Myocyte (in vitro differentiated cells): ENCODE results near the gene LVRN. TPM values are rescaled to one million over a fixed set of nuclear protein-coding genes. Genes with fewer than 3 reads are reported as not detected.

ENCODE experiments used
- DNase-seq: peaks from one replicate; pipeline ENCODE4 v3.0.0-alpha.2; 2012; ENCODE audit warnings: low read depth
- total RNA-seq: library from RNA; depleted of rRNA; stranded (reverse); fragments of >200 nt; gene quantifications from 2 replicates; pipeline ENCODE4 v1.2.3, GENCODE V29; 2014

Gene LVRN
- total RNA-seq, 1 donor from 2014 or later: 0.88 TPM

DNA sequence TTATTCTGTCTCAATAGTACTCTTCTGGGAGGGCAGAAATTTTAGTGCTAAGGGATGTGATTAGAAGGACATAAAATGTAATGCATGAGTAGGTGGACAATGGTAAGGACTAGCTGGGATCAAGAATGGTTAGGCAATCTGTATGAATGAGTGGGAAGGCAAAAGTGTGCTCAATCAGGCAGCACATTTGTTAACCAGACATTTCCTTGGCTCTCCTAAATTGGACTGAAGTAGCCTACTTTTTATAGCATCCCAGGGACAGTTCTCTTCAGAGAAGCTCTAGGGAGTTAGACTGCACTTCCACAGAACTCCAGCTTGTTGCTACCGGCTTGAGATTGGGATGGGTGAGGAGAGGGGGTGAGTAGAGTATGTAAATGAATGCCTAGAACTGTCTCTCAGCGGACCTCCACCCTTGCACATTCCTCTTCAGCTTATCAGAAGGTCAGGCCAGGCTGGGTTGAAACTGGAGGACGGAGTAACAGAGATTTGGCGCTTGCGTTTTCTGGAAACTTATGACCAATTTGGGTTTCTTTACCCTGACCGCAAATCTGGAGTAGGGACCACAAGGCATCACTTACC lies 51.0 kb downstream of the LVRN start:
- no peak for DNase-seq

DNA sequence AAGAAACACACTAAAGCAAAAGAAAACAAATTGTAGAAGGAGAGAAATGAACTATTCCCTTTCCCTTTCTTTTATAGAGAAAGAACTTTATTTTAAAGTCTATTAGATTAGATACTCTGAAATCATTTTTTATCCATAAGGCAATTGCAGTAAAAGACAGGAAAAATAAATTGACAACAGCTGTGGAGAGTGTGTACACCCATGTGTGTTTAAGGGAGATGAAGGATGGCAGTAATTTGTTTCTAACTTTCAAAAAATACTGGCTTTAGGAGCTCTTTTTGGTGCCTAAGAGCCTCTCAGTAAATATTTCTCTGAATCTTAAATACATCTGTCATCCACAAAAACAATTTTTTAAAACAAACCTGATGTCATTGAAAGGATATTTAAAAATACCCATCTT lies 51.7 kb downstream of the LVRN start:
- peak; percentile 16 for DNase-seq

DNA sequence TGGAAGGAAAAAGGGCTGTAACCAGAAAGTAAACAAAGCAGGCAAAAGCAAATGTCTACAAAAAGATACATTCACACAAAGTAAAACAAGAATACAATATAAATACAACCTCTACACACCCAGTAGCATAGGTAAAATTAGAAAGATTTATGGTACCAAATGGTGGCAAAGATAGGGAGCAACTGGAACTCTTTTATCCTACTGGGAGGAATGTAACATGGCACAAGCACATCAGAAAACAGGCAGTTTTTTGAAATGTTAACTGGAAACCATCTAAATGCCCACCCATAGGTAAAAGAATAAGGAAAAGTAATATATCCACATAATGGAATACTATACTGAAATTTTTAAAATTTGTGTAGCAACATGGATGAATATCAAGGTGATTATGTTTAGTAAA lies 61.3 kb downstream of the LVRN start:
- DNase-seq: no peak

DNA sequence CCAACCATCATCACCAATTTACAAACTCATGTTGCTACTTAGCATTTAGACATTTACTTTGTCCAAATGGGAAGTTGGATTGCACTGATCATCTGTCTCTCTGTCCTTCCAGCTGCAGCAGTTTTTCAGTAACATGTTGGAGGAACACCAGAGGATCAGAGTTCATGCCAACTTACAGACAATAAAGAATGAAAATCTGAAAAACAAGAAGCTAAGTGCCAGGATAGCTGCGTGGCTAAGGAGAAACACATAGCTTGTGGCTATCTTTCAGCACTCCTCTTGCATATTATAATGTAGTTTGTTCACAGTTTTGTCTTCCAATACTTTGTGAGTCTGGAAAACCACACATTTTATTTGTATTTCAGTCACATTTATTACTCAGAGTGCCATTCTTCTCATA lies 63.6 kb downstream of the LVRN start:
- DNase-seq: no peak

DNA sequence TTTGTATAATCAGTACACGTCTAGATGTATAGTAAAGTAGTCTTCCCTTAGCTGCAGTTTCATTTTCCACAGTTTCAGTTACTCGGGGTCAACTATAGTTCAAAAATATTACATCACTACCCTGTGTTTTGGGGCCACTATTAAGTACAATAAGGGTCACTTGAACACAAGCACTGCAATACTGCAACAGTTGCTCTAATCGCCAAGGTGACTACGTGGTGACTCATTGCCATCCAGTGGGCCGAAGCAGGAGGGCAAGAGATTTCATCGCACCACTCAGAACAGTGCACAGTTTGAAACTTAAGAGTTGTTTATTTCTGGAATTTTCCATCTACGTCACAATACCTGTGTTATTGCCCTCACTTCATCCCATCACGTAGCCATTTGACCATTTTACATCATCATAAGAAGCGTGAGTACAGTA lies 69.8 kb downstream of the LVRN start, which contains the start of gene ARL14EPL:
ARL14EPL (plus strand) TSS at position 379 of the 424 bp plus-strand sequence. CDS start 18,994 bp downstream, outside the sequence.
- DNase-seq: peak; percentile 75

DNA sequence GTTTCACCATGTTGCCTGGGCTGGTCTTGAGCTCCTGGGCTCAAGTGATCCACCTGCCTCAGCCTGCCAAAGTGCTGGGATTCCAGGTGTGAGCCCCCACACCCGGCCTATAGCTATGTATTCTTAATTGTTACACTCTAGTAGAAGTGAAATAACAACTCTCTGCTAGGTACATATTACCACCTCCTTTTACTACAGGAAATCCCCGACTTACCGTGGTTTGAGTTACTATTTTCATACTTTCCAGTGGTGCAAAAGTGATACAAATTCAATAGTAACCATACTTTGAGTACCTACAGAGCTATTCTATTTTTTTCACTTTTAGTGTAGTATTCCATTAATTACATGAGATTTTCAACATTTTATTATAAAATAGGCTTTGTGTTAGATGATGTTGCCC lies 70.7 kb downstream of the LVRN start:
- no peak for DNase-seq

DNA sequence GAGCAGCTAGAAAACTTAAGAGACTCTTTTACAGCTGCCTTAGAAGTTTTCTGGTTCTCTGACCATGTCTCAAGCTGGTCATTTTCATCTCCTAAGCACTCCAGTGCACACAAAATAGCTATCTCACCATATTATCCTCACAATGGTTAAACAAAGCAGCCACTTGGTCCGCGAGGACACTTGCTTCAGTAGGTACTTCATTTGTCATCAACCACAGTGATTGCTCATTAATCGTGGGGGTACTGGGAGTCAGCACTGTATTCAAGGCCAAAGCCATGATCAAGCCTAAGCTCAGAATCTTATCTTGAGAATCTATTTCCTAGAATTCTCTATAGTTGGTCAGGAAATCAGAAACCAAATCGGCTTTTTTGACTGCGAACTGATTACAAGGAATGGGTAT lies 72.8 kb downstream of the LVRN start:
- DNase-seq: peak; percentile 56

DNA sequence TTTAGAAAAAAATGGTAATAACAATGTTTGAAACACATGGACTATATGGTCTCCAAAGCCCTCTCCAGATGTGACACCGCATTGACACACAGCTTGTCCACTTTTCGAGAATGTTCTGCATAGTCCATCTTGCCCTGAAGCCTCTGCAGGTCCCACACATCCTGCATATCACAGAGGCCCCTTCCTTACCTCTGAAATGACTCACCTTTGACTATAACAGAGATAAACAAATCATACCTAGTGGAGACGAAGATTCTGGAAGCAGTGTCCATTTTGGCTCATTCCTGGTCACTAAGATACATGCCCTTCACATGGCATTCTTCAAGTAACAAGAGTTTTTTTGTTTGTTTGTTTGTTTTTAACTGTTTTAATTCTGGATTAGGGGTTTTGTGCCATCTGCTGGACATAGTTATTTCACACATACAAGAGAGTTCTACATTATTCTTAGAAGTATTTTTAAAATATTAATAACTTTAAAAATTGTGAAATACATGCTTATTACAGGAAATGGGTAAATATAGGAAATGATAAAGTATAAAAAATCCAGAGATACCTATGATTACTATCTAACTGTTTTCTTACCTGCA lies 75.1 kb downstream of the LVRN start:
- no peak for DNase-seq

DNA sequence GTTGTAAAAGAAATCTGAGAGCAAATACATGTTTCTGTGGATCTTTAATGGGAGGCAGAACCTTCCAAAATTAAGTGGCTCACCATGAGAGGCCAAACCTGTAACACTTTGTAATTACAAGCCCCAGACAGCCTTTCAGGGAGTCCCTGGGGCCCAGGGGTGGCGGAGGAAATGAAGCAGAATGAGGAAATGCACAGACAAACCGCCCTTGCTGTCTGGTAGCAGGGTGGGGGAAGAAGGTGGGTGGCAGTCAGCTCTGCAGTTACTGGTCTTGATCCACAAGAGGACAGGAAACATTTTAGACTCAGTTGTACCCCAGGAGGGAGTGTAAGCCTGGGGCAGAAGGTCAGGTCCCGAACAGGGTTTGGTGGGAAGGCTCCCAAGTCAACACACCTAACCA lies 76.5 kb downstream of the LVRN start:
- DNase-seq: no peak

DNA sequence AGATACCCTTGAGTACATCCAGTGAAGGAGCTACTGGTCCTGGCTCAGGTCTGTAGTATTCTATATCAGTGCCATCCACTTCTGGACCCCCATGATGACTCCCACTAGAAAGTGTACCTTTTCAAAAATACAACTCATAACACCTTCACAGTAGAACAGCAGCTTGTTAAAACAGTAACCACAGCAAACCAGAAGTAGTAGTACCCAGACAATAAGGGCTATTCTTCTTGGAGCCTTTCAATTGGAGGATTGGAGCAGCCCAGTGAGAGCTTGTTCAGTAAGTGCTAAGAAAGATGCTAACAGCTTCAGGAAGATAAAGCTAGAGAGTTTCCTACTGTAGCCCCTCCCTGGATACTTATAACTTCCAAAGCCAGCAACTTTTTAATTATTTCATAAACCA lies 80.1 kb downstream of the LVRN start:
- no peak for DNase-seq

DNA sequence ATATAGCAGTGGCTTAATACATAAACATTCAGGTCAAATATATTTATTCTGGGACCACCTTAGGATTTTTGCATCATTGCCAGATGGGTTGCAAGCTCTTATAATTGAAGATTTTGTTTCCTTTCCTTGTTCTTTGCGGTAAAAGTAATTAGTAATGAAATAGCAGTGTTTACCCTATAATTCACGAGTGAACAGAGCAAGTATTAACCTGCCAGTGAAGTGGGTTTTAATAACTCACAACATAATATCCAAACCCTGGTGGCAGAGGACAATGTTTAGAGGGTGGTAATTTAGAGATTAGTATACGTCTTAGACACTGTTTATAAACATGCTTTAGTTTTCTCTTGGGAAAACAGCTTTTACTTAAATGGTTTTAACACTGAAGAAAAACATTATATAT lies 81.8 kb downstream of the LVRN start:
- DNase-seq: no peak

DNA sequence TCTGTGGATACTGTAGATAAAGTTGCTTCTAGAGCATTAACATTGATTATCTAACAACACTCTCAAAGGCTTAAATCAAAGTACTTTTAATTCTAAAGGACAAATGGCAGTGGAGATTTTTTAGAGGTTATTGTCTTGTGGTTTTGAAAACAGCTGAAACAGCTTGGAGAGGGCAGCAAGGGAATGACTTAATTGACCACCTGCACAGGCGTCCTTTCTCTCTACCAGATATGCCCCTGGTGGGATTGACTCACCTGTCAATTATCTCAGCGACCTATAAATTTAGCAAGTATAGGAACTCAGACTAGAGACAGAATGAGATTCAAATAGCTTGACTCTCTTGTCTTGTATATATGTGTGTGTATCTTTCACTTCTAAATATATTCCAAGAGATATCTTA lies 83.5 kb downstream of the LVRN start:
- DNase-seq: peak; percentile 83

DNA sequence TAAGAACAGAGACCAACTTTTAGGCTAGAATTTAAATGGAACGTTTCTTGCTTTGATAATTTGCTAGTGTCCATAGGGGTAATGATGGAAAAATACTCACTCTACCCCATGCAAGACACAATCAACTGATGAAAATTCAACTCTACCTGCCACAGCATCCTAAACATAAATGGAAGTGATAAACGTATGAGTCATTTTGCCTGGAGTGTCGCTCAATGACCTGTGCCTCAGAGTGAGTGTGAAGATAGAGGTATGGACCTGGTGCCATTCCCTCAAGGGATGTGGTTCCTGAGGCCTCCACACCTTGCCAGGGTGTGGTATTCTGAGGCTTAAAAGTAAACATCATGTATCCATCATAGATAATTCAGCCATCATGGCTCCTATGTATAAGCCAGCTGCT lies 84.0 kb downstream of the LVRN start:
- DNase-seq: no peak

DNA sequence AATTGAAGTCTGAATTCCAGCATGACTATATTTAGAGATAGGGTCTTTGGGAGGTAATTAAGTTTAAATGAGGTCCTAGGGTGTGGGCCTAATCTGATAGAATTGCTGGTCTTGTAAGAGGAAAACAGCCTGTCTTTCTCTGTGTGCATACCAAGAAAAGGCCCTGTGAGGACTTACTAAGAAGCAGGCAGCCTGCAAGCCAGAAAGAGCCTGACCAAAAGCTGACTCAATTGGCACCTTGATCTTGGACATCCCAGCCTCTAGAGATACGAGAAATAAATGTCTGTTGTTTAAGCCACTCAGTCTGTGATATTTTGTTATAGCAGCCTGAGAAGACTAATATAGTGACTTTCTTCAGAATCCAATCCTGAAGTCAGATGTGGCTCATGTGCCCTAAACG lies 84.5 kb downstream of the LVRN start:
- DNase-seq: peak; percentile 41

DNA sequence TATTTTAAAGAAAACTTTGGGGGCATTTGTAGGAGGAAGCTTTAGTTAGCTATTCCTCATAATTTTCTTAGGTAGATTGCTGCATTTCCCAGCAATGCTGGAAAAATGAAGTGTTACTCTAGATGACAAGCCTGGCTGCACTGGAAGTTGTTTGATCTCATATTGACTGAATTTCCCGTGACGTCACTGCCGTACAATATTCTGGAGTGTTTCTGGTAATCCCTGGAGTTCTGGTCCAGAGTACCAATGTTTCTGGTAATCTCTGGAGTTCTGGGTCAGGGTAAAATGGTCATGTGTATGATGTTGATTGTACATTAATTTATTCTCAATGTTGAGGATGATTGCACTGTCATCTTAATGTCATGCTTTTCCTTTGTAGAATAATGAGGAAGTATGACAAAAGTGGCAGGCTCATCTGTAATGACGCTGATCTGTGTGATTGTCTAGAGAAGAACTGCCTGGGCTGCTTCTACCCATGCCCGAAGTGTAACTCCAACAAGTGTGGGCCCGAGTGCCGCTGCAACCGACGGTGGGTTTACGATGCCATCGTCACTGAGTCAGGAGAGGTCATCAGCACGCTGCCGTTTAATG lies 96.2 kb downstream of the LVRN start:
- no peak for DNase-seq

DNA sequence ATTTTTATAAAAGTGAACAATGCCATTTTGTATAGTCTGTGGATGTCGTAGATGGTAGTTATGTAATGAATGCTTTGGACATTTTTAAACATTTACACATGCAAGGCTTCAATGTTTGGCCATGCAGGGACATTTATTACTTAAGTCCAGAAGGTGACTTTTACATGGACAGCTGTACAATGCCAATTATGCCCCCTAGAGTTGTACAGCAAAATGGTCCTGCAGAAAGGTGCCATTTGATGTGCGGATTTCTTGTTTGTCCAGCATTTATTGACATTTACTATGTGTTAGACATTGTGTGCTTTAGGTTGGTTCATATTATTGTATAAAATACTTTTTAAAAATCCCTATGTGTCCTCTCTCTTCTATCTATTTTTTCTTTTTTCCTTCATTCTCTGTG lies 100.1 kb downstream of the LVRN start:
- DNase-seq: no peak

DNA sequence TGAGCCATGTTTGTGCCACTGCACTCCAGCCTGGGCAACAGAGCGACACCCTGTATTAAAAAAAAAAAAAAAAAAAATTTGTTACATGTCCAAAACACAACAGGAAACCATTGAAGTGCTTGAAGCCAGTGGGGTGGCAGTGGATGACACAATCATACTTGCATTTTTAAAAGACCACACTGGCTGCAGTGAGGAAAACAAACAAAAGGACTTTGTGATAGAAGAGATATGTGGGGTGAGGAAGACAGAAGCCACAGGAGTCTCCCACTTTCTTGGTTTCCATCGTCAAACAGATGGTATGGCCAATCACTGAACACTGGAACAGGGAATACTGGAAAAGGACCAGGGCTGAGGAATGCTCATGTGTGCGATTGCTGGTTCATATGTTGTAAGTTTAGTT lies 101.7 kb downstream of the LVRN start:
- peak; percentile 47 for DNase-seq

DNA sequence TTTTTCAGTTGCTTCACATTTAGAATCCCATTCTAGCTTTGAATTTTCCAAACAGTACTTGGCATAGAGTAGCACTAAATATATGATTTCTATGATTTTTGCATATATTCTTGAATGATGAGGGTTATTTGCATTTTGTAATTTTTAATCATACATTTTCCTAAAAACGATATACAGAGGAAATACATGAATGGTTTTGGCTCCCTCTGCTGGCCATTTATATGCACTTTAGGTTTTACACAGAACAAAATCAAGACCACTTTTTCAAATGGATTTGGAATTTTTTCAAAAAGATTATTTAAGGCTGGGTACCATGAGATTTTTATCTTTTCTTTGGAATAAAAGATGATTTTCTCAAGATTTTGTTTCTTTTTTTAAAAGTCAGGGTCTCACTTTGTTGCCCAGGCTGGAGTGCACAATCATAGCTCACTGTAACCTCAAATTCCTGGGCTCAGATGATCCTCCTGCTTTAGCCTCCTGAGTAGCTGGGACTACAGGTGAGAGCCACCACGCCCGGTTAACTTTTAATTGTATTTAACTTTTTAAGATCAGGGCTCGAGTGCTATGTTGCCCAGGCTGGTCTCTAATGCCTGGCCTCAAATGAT lies 105.9 kb downstream of the LVRN start:
- peak; percentile 70 for DNase-seq

DNA sequence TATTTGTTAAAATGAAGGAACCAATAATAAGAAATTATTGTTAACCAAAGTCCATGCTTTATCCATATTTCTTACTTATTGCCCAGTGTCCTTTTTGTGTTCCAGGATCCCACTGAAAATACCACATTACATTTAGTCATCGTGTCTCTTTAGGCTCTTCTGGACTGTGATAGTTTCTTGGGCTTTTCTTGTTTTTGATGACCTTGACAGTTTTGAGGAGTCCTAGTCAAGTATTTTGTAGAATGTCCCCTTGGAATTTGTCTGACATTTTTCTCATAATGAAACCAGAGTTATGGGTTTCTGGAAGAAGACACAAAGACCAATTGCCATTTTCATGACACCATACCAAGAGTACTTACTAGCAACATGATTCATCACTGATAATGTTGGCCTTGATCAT lies 108.9 kb downstream of the LVRN start:
- DNase-seq: no peak

DNA sequence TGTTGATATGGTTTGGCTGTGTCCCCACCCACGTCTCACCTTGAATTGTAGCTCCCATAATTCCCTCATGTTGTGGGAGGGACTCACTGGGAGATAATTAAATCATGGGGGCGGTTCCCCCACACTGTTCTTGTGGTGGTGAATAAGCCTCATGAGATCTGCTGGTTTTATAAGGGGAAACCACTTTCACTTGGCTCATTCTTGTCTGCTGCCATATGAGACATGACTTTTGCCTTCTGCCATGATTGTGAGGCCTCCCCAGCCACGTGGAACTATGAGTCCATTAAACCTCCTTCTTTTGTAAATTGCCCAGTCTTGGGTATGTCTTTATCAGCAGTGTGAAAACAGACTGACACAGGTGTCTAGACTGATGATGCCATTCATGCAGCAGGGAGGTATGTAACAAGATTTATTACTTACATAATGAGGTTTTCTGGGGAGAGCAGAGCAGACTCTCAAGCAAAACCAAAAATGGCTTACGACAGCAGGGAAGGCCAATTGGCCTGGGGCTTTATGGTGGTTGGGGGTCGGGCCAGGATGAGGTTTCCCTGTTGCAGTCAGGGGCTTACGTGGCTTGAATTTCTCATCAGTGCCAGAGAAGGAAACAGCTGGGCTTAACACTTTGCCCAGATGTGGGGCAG lies 113.0 kb downstream of the LVRN start:
- peak; percentile 26 for DNase-seq

DNA sequence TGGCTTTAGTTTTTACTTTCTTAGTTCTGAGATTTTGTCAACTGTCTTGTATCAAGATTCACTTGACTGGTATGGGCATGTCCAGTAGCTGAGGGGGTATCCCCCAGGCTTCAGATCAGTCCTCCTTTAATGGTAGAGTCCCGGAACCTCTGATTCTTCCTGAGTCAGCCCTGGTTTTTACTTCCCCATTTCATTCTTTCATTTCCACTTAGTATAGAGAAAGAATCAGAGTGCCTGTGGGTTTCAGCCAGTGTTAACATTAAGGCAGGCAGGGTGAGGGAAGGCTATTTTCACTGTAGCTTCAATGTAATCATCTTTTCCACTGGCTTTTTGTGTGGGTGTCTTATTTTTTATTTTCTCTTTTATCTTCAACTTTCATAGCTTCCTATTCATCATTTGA lies 114.2 kb downstream of the LVRN start:
- no peak for DNase-seq
